Mononuclear cell (primary cell): ENCODE data around the gene ZNF827. TPM values are rescaled to one million over a fixed set of nuclear protein-coding genes. Genes with fewer than 3 reads are reported as not detected.

Source experiments
- H3K27me3 ChIP-seq: 2 replicates; pipeline ENCODE4 v1.6.0; 2011; ENCODE audit warnings: low read length, control low read depth; ENCODE audit not compliant: insufficient read depth
- H3K4me1 ChIP-seq: 2 replicates; pipeline ENCODE4 v1.5.1; 2011; ENCODE audit warnings: mild to moderate bottlenecking, low read length, control low read depth; ENCODE audit not compliant: insufficient read depth
- H3K4me3 ChIP-seq: 2 replicates; pipeline ENCODE4 v1.5.1; 2011; ENCODE audit warnings: mild to moderate bottlenecking, low read length, moderate library complexity
- H3K9me3 ChIP-seq: 2 replicates; pipeline ENCODE4 v1.5.1; 2011; ENCODE audit warnings: low read depth, mild to moderate bottlenecking, control low read depth, low read length
- total RNA-seq: library from RNA; depleted of rRNA; stranded (reverse); fragments of >200 nt; gene quantifications from one replicate; pipeline ENCODE4 v1.2.3, GENCODE V29; 2012

ZNF827 gene
- total RNA-seq, 1 donor = 14.0 TPM

DNA sequence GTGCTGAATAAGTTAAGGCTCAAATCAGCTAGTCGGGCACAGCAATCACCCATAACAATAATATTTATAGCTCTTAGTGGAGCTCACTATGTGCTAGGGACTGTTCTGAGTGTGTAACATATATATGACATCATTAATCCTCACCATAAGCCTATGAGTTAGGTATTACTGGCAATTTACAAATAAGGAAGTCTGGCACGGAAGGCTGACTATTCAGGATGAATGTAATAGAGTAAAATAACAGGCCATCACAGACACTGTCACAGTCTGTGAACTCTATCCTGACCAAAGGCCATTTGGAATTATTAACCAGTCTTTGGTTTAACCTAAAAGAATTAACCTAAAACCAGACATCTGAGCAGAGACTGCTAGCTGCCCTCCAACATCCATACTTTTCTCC lies 139.4 kb downstream of the ZNF827 start:
- Histone ChIP-seq H3K27me3 (no peaks in the 10 kb centered on the region), H3K4me1 (peaks cover 9% of the 10 kb centered on the region), H3K9me3 (no peaks in the 10 kb centered on the region), H3K4me3 (no peak overlapping the region)

- Histone ChIP-seq H3K9me3 (no peaks in the 10 kb centered on the region), H3K4me1 (peaks cover 9% of the 10 kb centered on the region), H3K27me3 (no peaks in the 10 kb centered on the region), H3K4me3 (no peak overlapping the region)
These were observed 141.3 kb downstream of the ZNF827 start for GRCh38 chr4:145797278-145797677.

DNA sequence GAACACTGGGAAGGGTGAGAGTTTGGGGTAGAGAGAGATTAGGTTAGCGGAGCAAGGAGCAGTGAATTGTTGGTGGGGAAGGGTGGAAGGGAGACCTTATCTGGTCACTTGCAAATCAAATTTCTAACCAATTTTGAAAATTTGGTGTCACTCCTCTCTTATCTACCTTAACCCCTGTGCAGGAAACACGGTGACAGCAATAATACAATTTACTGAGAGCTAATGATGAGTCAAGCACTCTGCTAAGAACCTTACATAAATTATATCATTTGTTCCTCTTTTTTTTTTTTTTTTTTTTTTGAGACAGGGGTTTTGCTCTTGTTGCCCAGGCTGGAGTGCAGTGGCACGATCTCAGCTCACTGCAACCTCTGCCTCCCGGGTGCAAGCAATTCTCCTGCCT lies 142.3 kb downstream of the ZNF827 start:
- Histone ChIP-seq H3K4me1 (peaks cover 9% of the 10 kb centered on the region), H3K4me3 (no peak overlapping the region), H3K27me3 (no peaks in the 10 kb centered on the region), H3K9me3 (no peaks in the 10 kb centered on the region)

DNA sequence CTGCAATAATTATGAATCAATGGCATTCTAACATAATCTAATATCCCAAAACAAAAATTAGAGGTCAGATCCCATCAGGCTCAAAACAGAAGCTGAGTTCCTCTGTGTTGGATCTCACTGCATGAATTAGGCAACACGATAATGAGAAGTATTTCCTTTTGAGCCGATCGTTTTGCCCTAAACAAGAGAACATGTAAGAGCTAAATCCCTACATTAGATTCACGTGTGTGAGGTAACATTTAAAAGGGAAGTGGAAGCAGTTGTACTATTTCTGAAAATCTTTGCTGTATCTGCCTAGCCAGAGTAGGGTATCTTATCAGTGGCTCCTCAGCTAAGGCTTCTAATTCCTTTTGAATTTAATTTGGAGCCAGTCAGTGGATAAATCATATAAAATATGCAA lies 143.1 kb downstream of the ZNF827 start:
- no peaks in the 10 kb centered on the region for H3K9me3 ChIP-seq
- no peak overlapping the region for H3K4me3 ChIP-seq

GRCh38 chr4:145792429-145792828 lies 146.2 kb downstream of the ZNF827 start:
- Histone ChIP-seq H3K4me3 (no peak overlapping the region), H3K9me3 (no peaks in the 10 kb centered on the region), H3K27me3 (no peaks in the 10 kb centered on the region), H3K4me1 (peaks cover 9% of the 10 kb centered on the region)

More for the DNA sequence above, 143.1 kb downstream of the ZNF827 start:
- H3K27me3 ChIP-seq = no peaks in the 10 kb centered on the region
- H3K4me1 ChIP-seq = peaks cover 9% of the 10 kb centered on the region

- Histone ChIP-seq H3K4me1 (peaks cover 9% of the 10 kb centered on the region), H3K9me3 (no peaks in the 10 kb centered on the region), H3K27me3 (no peaks in the 10 kb centered on the region), H3K4me3 (no peak overlapping the region)
These were observed 146.6 kb downstream of the ZNF827 start for GRCh38 chr4:145791988-145792387.

DNA sequence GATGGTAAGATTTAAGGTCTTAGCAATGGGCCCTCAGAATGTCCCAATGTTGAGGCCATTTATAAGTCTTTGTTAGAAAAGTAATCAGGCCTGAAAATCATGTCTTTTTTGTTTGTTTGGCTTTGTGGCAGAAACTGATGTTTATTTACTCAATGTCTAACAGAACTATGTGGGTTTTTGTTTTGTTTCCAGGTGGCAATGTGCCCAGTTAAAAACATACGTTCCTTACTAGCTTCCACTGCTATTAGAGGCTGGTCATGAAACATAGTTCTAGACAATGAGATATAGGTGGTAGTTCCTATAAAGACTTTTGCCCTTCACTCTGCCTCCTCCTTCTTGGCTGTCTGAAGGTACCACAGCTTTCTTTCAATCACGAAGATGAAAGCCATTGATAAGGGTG lies 149.9 kb downstream of the ZNF827 start:
- Histone ChIP-seq H3K27me3 (no peaks in the 10 kb centered on the region), H3K4me3 (no peak overlapping the region), H3K9me3 (no peaks in the 10 kb centered on the region), H3K4me1 (peaks cover 7% of the 10 kb centered on the region)

- Histone ChIP-seq H3K9me3 (no peaks in the 10 kb centered on the region), H3K4me1 (peaks cover 7% of the 10 kb centered on the region), H3K27me3 (no peaks in the 10 kb centered on the region), H3K4me3 (no peak overlapping the region)
These were observed 151.8 kb downstream of the ZNF827 start for GRCh38 chr4:145786830-145787229.

- H3K9me3 ChIP-seq = no peaks in the 10 kb centered on the region
- no peak overlapping the region for H3K4me3 ChIP-seq
- H3K27me3 ChIP-seq = no peaks in the 10 kb centered on the region
- peaks cover 7% of the 10 kb centered on the region for H3K4me1 ChIP-seq
These were observed 152.4 kb downstream of the ZNF827 start for GRCh38 chr4:145786261-145786660.

DNA sequence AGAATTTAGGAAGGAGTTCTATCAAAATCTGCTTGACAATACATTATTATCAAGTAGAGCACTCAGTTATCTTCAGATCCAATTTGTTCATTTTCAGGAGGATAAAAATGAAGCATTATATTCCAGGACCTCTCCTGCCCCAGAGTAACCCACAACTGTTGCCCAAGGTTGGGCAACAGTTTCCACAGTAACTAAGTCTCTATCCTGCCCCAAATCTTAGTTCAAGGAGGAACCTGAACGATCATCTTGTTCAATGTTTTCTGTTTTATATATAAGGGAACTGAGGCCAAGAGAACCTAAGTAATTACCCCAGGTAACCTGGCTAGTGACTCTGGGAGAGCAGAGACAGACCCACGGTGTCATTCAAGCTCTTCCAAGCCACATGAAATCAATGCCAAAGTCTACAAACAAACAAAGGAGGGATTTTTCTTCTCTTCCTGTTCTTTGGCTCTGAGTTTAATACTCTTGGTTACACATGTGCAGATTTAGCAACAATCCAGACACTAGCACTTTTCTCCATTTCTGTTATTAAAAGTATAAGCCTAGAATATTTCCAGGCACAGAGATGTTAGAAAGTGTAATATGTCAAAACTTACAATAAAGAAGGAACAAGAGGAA lies 153.1 kb downstream of the ZNF827 start:
- H3K4me3 ChIP-seq = no peak overlapping the region
- H3K27me3 ChIP-seq = no peaks in the 10 kb centered on the region
- no peaks in the 10 kb centered on the region for H3K9me3 ChIP-seq
- peaks cover 7% of the 10 kb centered on the region for H3K4me1 ChIP-seq

DNA sequence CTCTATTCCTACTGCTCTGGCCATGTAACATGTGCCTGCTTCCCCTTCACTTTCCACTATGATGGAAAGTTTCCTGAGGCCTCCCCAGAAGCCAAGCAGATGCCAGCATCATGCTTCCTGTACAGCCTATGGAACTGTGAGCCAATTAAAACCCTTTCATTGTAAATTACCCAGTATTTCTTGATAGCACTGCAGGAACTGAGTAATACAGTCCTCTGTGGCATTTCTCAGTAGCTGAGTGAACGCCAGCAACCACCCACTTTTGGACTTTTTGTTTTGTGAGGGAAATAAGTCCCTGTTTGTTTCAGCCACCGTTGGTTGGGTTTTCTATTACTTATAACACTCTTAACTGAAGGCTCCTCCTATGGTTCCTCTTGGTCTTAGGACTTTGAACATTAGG lies 154.6 kb downstream of the ZNF827 start:
- Histone ChIP-seq H3K27me3 (no peaks in the 10 kb centered on the region), H3K4me1 (peaks cover 12% of the 10 kb centered on the region), H3K4me3 (no peak overlapping the region), H3K9me3 (no peaks in the 10 kb centered on the region)

GRCh38 chr4:145782756-145783155 lies 155.9 kb downstream of the ZNF827 start:
- H3K9me3 ChIP-seq = no peaks in the 10 kb centered on the region
- H3K4me1 ChIP-seq = peaks cover 12% of the 10 kb centered on the region
- H3K27me3 ChIP-seq = no peaks in the 10 kb centered on the region
- H3K4me3 ChIP-seq = no peak overlapping the region

GRCh38 chr4:145781351-145781750 lies 157.3 kb downstream of the ZNF827 start:
- no peaks in the 10 kb centered on the region for H3K27me3 ChIP-seq
- H3K4me3 ChIP-seq = no peak overlapping the region
- H3K4me1 ChIP-seq = peaks cover 12% of the 10 kb centered on the region
- no peaks in the 10 kb centered on the region for H3K9me3 ChIP-seq

DNA sequence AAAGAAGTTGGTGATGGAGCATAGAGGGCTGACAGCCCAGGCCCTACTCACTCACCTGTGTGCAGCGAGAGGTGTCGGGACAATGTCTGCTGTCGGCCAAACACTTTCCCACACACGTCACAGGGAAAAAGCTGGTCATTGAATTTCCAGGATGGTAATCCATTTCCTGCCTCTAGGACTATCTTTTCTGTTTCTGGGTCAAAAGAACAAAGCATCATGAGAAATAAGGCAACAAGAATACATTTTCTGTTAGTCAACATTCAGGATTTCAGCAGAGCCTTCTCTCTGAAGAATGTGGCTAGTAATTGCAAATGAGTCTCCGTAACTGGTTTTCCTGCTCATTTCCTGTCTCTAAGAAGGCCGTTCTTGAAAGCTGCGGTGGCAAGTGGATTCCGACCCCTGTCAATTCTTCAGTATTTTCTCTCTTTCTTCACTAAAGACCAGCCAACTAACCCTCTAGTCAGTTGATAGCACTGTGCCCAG lies 159.3 kb downstream of the ZNF827 start:
- no peak overlapping the region for H3K4me3 ChIP-seq
- peaks cover 5% of the 10 kb centered on the region for H3K4me1 ChIP-seq
- H3K9me3 ChIP-seq = no peaks in the 10 kb centered on the region

DNA sequence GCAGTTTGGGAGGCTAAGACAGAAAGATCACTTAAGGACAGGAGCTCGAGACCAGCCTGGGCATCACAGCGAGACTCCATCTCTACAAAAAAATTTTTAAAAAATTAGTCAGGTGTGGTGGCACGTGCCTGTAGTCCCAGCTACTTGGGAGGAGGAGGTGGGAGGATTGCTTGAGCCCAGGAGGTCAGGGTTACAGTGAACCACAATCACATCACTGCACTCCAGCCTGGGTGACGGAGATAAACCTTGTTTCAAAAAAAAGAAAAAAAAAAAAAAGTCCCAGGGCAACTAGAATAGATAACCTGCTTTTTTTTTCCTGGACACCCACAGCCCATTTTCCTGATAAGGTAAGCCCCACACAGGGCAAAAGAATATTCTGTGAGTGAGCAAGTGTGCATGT lies 162.4 kb downstream of the ZNF827 start:
- H3K9me3 ChIP-seq = no peaks in the 10 kb centered on the region
- H3K4me1 ChIP-seq = peaks cover 5% of the 10 kb centered on the region
- H3K27me3 ChIP-seq = no peaks in the 10 kb centered on the region
- no peak overlapping the region for H3K4me3 ChIP-seq

More for the DNA sequence above, 159.3 kb downstream of the ZNF827 start:
- H3K27me3 ChIP-seq = no peaks in the 10 kb centered on the region

DNA sequence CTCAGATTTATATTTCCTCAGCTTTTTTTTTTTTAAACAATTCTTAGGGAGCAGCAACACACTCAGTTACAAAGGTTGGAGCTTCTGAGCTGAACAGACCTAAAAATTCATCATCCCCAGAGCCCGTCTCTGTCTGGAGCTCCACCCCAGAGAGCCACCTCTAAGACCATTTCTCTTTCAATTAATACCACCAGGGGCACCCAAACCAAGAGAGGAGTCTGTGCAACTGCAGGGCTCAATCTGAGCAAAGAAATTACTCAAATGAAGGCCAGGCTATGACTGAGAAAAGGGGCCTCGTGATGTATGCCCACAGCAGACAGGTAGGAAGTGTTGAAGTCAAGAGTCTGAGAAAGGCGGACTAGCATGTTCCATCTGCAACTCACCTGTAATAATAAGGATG lies 163.2 kb downstream of the ZNF827 start:
- H3K4me3 ChIP-seq = no peak overlapping the region
- no peaks in the 10 kb centered on the region for H3K27me3 ChIP-seq
- no peaks in the 10 kb centered on the region for H3K9me3 ChIP-seq
- peaks cover 5% of the 10 kb centered on the region for H3K4me1 ChIP-seq
